Measurements from ENCODE around the gene RNASE7.

DNA sequence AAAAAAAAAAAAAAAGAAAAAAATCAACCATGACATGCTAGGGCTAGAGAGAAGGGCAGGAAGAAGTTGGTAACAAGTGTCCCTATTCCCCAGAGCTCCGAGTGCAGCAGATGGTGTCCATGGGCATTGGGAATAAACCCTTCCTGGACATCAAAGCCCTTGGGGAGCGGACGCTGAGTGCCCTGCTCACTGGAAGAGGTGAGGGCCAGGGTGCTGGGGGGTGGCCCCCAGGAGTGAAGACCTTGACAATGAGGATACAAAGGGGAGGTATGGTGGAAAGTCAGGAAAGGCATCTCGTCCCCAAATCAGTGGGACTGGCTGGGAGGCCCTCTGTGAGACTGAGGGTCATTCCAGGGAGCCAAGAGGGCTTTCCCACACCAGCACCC, 44.7 kb downstream of the RNASE7 start:
- TF ChIP-seq, protein P1, sequence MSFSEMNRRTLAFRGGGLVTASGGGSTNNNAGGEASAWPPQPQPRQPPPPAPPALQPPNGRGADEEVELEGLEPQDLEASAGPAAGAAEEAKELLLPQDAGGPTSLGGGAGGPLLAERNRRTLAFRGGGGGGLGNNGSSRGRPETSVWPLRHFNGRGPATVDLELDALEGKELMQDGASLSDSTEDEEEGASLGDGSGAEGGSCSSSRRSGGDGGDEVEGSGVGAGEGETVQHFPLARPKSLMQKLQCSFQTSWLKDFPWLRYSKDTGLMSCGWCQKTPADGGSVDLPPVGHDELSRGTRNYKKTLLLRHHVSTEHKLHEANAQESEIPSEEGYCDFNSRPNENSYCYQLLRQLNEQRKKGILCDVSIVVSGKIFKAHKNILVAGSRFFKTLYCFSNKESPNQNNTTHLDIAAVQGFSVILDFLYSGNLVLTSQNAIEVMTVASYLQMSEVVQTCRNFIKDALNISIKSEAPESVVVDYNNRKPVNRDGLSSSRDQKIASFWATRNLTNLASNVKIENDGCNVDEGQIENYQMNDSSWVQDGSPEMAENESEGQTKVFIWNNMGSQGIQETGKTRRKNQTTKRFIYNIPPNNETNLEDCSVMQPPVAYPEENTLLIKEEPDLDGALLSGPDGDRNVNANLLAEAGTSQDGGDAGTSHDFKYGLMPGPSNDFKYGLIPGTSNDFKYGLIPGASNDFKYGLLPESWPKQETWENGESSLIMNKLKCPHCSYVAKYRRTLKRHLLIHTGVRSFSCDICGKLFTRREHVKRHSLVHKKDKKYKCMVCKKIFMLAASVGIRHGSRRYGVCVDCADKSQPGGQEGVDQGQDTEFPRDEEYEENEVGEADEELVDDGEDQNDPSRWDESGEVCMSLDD (tag by site-specific recombination; IDR thresholded peaks at IDR 0.05), result no peak
- no peak for TF ChIP-seq TCF7L2 (IDR thresholded peaks at IDR 0.05; ENCODE audit: borderline replicate concordance, low read depth, low read length)
- TF ChIP-seq, protein P2, sequence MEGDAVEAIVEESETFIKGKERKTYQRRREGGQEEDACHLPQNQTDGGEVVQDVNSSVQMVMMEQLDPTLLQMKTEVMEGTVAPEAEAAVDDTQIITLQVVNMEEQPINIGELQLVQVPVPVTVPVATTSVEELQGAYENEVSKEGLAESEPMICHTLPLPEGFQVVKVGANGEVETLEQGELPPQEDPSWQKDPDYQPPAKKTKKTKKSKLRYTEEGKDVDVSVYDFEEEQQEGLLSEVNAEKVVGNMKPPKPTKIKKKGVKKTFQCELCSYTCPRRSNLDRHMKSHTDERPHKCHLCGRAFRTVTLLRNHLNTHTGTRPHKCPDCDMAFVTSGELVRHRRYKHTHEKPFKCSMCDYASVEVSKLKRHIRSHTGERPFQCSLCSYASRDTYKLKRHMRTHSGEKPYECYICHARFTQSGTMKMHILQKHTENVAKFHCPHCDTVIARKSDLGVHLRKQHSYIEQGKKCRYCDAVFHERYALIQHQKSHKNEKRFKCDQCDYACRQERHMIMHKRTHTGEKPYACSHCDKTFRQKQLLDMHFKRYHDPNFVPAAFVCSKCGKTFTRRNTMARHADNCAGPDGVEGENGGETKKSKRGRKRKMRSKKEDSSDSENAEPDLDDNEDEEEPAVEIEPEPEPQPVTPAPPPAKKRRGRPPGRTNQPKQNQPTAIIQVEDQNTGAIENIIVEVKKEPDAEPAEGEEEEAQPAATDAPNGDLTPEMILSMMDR (tag by site-specific recombination; IDR thresholded peaks at IDR 0.05), result no peak
- TF ChIP-seq, protein P3, sequence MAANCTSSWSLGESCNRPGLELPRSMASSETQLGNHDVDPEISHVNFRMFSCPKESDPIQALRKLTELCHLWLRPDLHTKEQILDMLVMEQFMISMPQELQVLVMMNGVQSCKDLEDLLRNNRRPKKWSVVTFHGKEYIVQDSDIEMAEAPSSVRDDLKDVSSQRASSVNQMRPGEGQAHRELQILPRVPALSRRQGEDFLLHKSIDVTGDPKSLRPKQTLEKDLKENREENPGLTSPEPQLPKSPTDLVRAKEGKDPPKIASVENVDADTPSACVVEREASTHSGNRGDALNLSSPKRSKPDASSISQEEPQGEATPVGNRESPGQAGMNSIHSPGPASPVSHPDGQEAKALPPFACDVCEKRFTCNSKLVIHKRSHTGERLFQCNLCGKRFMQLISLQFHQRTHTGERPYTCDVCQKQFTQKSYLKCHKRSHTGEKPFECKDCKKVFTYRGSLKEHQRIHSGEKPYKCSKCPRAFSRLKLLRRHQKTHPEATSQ (tag by site-specific recombination; IDR thresholded peaks at IDR 0.05), result no peak
- no peak for TF ChIP-seq ZBTB1 (tag by site-specific recombination; IDR thresholded peaks at IDR 0.05)

Measured in HEK293 (cell line).